GM06990 (cell line): ENCODE results near the gene TNS3.

Experiments
- DNase-seq: peaks from one replicate; pipeline ENCODE4 v3.0.0-alpha.2; 2011; ENCODE audit not compliant: insufficient read length; ENCODE audit errors: extremely low read depth
- H3K27me3 ChIP-seq: replicated peaks from 2 replicates; pipeline ENCODE4 v1.6.0; 2011; ENCODE audit warnings: low read length; ENCODE audit not compliant: control insufficient read depth, insufficient read depth
- H3K36me3 ChIP-seq: 2 replicates; pipeline ENCODE4 v1.5.1; 2011; ENCODE audit warnings: low read length; ENCODE audit not compliant: control insufficient read depth, insufficient read depth
- H3K4me3 ChIP-seq: replicated peaks from 2 replicates; pipeline ENCODE4 v1.5.1; 2011; ENCODE audit warnings: low read depth, mild to moderate bottlenecking, control low read depth, low read length
- CTCF ChIP-seq: IDR thresholded peaks from 2 replicates; pipeline ENCODE4 v1.5.1; 2011; ENCODE audit warnings: low read length, control low read depth, mild to moderate bottlenecking, inconsistent platforms; ENCODE audit not compliant: insufficient read depth, poor library complexity, severe bottlenecking

TNS3 gene

GRCh38 chr7:47474937-47475879, 106.7 kb downstream of the TNS3 start:
- Histone ChIP-seq H3K27me3 (no peaks in the 10 kb centered on the region), H3K36me3 (no peaks in the 10 kb centered on the region), H3K4me3 (no peak overlapping the region)
- no peak for TF ChIP-seq CTCF
- peak; percentile 74 for DNase-seq

- Histone ChIP-seq H3K4me3 (no peak overlapping the region), H3K36me3 (no peaks in the 10 kb centered on the region), H3K27me3 (no peaks in the 10 kb centered on the region)
- DNase-seq, result no peak
- no peak for TF ChIP-seq CTCF
These were observed 107.5 kb downstream of the TNS3 start for GRCh38 chr7:47474211-47474936.

GRCh38 chr7:47473499-47474210, 108.3 kb downstream of the TNS3 start:
- DNase-seq, result no peak
- Histone ChIP-seq H3K36me3 (no peaks in the 10 kb centered on the region), H3K4me3 (no peak overlapping the region), H3K27me3 (no peaks in the 10 kb centered on the region)
- no peak for TF ChIP-seq CTCF

GRCh38 chr7:47472444-47473157, 109.3 kb downstream of the TNS3 start:
- Histone ChIP-seq H3K27me3 (no peaks in the 10 kb centered on the region), H3K4me3 (no peak overlapping the region), H3K36me3 (no peaks in the 10 kb centered on the region)
- DNase-seq, result no peak
- no peak for TF ChIP-seq CTCF

GRCh38 chr7:47471831-47472230, 110.1 kb downstream of the TNS3 start:
- H3K4me3 ChIP-seq, result no peak overlapping the region
- TF ChIP-seq CTCF, result no peak
- no peak for DNase-seq
- no peaks in the 10 kb centered on the region for H3K27me3 ChIP-seq
- no peaks in the 10 kb centered on the region for H3K36me3 ChIP-seq
